HL-60 (cell line): ENCODE data around the gene HPCAL1.

Experiments used
- GABPA ChIP-seq: IDR thresholded peaks from 2 replicates; pipeline ENCODE4 v1.6.1; 2012; ENCODE audit warnings: low read depth
- POLR2AphosphoS5 ChIP-seq: IDR thresholded peaks from 2 replicates; pipeline ENCODE4 v1.6.1; 2012; ENCODE audit warnings: low read depth
- SPI1 ChIP-seq: IDR thresholded peaks from 2 replicates; pipeline ENCODE4 v1.6.1; 2012; ENCODE audit warnings: low read depth, mild to moderate bottlenecking, borderline replicate concordance
- TF ChIP-seq, protein P1 (sequence below): IDR thresholded peaks from one replicate; pipeline ENCODE4 v1.5.1; 2011; ENCODE audit warnings: low read length, control low read depth, inconsistent platforms; ENCODE audit not compliant: insufficient read depth
- TF ChIP-seq, protein P2 (sequence below): IDR thresholded peaks from 2 replicates; pipeline ENCODE4 v1.6.1; 2012; ENCODE audit warnings: low read depth; ENCODE audit not compliant: insufficient replicate concordance

DNA sequence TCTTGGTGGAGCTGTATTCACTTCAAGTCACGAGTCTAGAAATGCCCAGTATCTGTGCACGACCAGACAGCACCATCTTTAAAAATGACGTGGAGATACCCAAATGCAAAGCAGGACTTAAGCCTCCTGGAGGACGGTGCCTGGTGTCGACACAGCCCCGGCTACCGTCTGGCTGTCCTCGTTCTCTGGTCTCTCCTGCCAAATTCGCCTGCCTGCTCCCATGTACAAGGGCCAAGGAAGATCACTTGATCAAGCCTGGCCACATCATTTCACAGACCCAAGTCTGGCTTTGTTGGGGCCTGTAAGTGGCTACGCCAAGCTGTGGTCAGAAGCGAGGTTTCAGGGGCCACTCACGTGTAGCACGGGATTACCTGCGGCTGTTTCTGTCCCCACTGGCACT, 136.0 kb downstream of the HPCAL1 start:
- TF ChIP-seq, protein P1, sequence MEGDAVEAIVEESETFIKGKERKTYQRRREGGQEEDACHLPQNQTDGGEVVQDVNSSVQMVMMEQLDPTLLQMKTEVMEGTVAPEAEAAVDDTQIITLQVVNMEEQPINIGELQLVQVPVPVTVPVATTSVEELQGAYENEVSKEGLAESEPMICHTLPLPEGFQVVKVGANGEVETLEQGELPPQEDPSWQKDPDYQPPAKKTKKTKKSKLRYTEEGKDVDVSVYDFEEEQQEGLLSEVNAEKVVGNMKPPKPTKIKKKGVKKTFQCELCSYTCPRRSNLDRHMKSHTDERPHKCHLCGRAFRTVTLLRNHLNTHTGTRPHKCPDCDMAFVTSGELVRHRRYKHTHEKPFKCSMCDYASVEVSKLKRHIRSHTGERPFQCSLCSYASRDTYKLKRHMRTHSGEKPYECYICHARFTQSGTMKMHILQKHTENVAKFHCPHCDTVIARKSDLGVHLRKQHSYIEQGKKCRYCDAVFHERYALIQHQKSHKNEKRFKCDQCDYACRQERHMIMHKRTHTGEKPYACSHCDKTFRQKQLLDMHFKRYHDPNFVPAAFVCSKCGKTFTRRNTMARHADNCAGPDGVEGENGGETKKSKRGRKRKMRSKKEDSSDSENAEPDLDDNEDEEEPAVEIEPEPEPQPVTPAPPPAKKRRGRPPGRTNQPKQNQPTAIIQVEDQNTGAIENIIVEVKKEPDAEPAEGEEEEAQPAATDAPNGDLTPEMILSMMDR = no peak
- TF ChIP-seq, protein P2, sequence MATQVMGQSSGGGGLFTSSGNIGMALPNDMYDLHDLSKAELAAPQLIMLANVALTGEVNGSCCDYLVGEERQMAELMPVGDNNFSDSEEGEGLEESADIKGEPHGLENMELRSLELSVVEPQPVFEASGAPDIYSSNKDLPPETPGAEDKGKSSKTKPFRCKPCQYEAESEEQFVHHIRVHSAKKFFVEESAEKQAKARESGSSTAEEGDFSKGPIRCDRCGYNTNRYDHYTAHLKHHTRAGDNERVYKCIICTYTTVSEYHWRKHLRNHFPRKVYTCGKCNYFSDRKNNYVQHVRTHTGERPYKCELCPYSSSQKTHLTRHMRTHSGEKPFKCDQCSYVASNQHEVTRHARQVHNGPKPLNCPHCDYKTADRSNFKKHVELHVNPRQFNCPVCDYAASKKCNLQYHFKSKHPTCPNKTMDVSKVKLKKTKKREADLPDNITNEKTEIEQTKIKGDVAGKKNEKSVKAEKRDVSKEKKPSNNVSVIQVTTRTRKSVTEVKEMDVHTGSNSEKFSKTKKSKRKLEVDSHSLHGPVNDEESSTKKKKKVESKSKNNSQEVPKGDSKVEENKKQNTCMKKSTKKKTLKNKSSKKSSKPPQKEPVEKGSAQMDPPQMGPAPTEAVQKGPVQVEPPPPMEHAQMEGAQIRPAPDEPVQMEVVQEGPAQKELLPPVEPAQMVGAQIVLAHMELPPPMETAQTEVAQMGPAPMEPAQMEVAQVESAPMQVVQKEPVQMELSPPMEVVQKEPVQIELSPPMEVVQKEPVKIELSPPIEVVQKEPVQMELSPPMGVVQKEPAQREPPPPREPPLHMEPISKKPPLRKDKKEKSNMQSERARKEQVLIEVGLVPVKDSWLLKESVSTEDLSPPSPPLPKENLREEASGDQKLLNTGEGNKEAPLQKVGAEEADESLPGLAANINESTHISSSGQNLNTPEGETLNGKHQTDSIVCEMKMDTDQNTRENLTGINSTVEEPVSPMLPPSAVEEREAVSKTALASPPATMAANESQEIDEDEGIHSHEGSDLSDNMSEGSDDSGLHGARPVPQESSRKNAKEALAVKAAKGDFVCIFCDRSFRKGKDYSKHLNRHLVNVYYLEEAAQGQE = no peak
- TF ChIP-seq SPI1 = no peak
- TF ChIP-seq POLR2AphosphoS5 = no peak
- no peak for TF ChIP-seq GABPA
